ENCODE data around the gene JDP2.

Gene JDP2

GRCh38 chr14:75511201-75511600 lies 83.4 kb downstream of the JDP2 start:
- Mint-ChIP-seq H3K4me1 (no peaks in the 10 kb centered on the region), H3K36me3 (ENCODE audit: low read depth) (no peaks in the 10 kb centered on the region), H3K27ac (no peak overlapping the region), H3K9me3 (peaks cover 22% of the 10 kb centered on the region), H3K4me3 (no peak overlapping the region), H3K27me3 (ENCODE audit: low read depth) (peaks cover 3% of the 10 kb centered on the region)
- TF ChIP-seq, protein P1, sequence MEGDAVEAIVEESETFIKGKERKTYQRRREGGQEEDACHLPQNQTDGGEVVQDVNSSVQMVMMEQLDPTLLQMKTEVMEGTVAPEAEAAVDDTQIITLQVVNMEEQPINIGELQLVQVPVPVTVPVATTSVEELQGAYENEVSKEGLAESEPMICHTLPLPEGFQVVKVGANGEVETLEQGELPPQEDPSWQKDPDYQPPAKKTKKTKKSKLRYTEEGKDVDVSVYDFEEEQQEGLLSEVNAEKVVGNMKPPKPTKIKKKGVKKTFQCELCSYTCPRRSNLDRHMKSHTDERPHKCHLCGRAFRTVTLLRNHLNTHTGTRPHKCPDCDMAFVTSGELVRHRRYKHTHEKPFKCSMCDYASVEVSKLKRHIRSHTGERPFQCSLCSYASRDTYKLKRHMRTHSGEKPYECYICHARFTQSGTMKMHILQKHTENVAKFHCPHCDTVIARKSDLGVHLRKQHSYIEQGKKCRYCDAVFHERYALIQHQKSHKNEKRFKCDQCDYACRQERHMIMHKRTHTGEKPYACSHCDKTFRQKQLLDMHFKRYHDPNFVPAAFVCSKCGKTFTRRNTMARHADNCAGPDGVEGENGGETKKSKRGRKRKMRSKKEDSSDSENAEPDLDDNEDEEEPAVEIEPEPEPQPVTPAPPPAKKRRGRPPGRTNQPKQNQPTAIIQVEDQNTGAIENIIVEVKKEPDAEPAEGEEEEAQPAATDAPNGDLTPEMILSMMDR (IDR thresholded peaks at IDR 0.05; ENCODE audit: unreplicated experiment in 3 of 3) = no peak

DNA sequence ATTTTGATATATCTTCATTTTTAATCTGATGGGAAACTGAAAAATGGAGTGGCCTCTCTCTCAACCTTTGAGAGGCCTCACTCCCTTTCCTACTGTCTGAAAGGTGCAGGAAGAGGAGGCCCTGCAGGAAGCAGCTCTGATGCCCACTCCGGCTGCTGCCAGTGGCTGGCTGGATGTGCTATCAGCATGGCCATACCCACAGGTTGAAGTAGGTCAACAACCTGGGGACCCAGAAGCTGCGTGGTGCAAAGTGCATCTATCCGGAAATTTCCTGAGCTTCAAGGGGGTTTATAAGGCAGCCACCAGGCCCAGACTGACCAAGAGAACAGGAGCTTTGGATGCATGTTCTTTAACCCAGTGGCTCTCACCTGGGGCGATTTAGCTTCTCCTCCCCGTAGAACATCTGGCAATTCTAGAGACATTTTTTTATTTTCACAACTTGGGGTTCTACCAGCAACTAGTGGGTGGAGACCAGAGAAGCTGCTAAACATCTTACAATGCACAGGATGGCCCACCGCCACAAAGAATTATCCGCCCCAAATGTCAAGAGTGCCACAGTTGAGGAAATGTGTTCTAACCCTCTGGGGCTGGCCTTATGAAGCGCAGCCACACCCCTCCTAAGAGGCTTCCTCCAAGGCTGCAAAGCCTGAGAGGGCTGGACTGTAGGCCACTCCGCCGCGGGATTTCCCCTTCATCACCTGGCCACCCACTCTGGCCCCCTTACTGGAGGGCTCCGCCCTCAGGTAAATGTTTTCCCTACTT lies 86.3 kb downstream of the JDP2 start:
- Mint-ChIP-seq H3K4me1 (no peaks in the 10 kb centered on the region), H3K27ac (no peak overlapping the region), H3K36me3 (ENCODE audit: low read depth) (no peaks in the 10 kb centered on the region), H3K9me3 (peaks cover 13% of the 10 kb centered on the region), H3K27me3 (ENCODE audit: low read depth) (peaks cover 15% of the 10 kb centered on the region), H3K4me3 (no peak overlapping the region)
- TF ChIP-seq, protein P1 (IDR thresholded peaks at IDR 0.05; ENCODE audit: unreplicated experiment in 3 of 3) = no peak

- no peak overlapping the region for H3K4me3 Mint-ChIP-seq
- TF ChIP-seq, protein P1 (IDR thresholded peaks at IDR 0.05; ENCODE audit: unreplicated experiment in 3 of 3) = no peak
- H3K36me3 Mint-ChIP-seq (ENCODE audit: low read depth) = no peaks in the 10 kb centered on the region
- H3K27ac Mint-ChIP-seq = no peak overlapping the region
- peaks cover 17% of the 10 kb centered on the region for H3K27me3 Mint-ChIP-seq (ENCODE audit: low read depth)
- no peaks in the 10 kb centered on the region for H3K4me1 Mint-ChIP-seq
- H3K9me3 Mint-ChIP-seq = peaks cover 10% of the 10 kb centered on the region
These were observed 87.1 kb downstream of the JDP2 start for GRCh38 chr14:75514673-75515628.

DNA sequence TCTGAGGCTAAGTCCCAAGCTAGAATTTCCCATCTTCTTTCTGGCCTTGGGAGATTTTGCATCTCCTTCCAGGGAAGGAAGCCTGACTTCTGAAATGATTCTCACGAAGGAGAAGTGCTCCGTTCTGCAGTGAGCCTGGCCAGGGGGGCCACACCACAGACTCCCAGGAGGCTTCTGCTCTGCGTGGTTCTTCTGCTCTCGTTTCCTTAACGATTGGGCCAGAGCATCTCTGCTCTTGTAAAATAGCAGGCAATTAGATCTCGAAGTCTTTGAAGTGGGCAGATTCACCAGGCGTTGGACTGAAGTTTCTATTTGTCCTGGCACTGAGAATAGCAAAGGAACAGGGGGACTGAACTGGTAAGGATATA lies 87.8 kb downstream of the JDP2 start:
- no peaks in the 10 kb centered on the region for H3K4me1 Mint-ChIP-seq
- H3K4me3 Mint-ChIP-seq = no peak overlapping the region
- H3K27ac Mint-ChIP-seq = no peak overlapping the region
- peaks cover 6% of the 10 kb centered on the region for H3K9me3 Mint-ChIP-seq
- H3K36me3 Mint-ChIP-seq (ENCODE audit: low read depth) = no peaks in the 10 kb centered on the region
- TF ChIP-seq, protein P1 (IDR thresholded peaks at IDR 0.05; ENCODE audit: unreplicated experiment in 3 of 3) = no peak
- H3K27me3 Mint-ChIP-seq (ENCODE audit: low read depth) = peaks cover 18% of the 10 kb centered on the region

- H3K4me3 Mint-ChIP-seq = no peak overlapping the region
These were observed 90.8 kb downstream of the JDP2 start for GRCh38 chr14:75518625-75519024.

More at GRCh38 chr14:75518625-75519024, 90.8 kb downstream of the JDP2 start:
- Mint-ChIP-seq H3K36me3 (ENCODE audit: low read depth) (no peaks in the 10 kb centered on the region), H3K27ac (no peak overlapping the region), H3K9me3 (no peaks in the 10 kb centered on the region), H3K27me3 (ENCODE audit: low read depth) (peaks cover 33% of the 10 kb centered on the region), H3K4me1 (peaks cover 8% of the 10 kb centered on the region)
- TF ChIP-seq, protein P1 (IDR thresholded peaks at IDR 0.05; ENCODE audit: unreplicated experiment in 3 of 3) = no peak
